Measurements from ENCODE around the gene ABITRAM.
"Not testable (repeated sequence)": the region's sequence is repeated elsewhere in the genome, so short reads cannot be mapped to it uniquely, and the experiment has no call there.

Gene ABITRAM

GRCh38 chr9:108913391-108913790 is 20.8 kb upstream of the ABITRAM start:
- Histone ChIP-seq H3K4me3 (ENCODE audit: low read depth, low read length) (no peak overlapping the region), H3K27ac (no peak overlapping the region), H3K36me3 (ENCODE audit: control insufficient read depth, insufficient read depth, low read length) (no peaks in the 10 kb centered on the region), H3K79me2 (no peaks in the 10 kb centered on the region), H2AFZ (no peak overlapping the region), H3K4me2 (ENCODE audit: low read length) (no peak overlapping the region), H3K9ac (no peak overlapping the region), H3K9me3 (ENCODE audit: control insufficient read depth, low read length) (no peaks in the 10 kb centered on the region), H3K4me1 (no peaks in the 10 kb centered on the region), H3K27me3 (ENCODE audit: control insufficient read depth, insufficient read depth, low read length) (no peaks in the 10 kb centered on the region)
- no peak for TF ChIP-seq CTCF (IDR thresholded peaks at IDR 0.05)

- Histone ChIP-seq H2AFZ (no peak overlapping the region), H3K79me2 (no peaks in the 10 kb centered on the region), H3K4me1 (no peaks in the 10 kb centered on the region), H3K9me3 (ENCODE audit: control insufficient read depth, low read length) (no peaks in the 10 kb centered on the region), H3K27ac (no peak overlapping the region), H3K9ac (no peak overlapping the region), H3K36me3 (ENCODE audit: control insufficient read depth, insufficient read depth, low read length) (no peaks in the 10 kb centered on the region), H3K4me2 (ENCODE audit: low read length) (no peak overlapping the region), H3K4me3 (ENCODE audit: low read depth, low read length) (no peak overlapping the region), H3K27me3 (ENCODE audit: control insufficient read depth, insufficient read depth, low read length) (no peaks in the 10 kb centered on the region)
- no peak for TF ChIP-seq CTCF (IDR thresholded peaks at IDR 0.05)
Observed at GRCh38 chr9:108919517-108919916, 14.7 kb upstream of the ABITRAM start.

GRCh38 chr9:108920401-108920800 is 13.8 kb upstream of the ABITRAM start:
- H3K4me3 ChIP-seq (ENCODE audit: low read depth, low read length); H3K9me3 ChIP-seq (ENCODE audit: control insufficient read depth, low read length); H3K36me3 ChIP-seq (ENCODE audit: control insufficient read depth, insufficient read depth, low read length); H3K27ac ChIP-seq; H3K27me3 ChIP-seq (ENCODE audit: control insufficient read depth, insufficient read depth, low read length); H3K79me2 ChIP-seq; H3K9ac ChIP-seq; H3K4me1 ChIP-seq; H3K4me2 ChIP-seq (ENCODE audit: low read length); H2AFZ ChIP-seq: not testable (repeated sequence)

- H3K4me2 ChIP-seq (ENCODE audit: low read length): no peak overlapping the region
- no peaks in the 10 kb centered on the region for H3K4me1 ChIP-seq
- TF ChIP-seq CTCF (IDR thresholded peaks at IDR 0.05): no peak
- H3K79me2 ChIP-seq: no peaks in the 10 kb centered on the region
- no peak overlapping the region for H2AFZ ChIP-seq
- no peak overlapping the region for H3K27ac ChIP-seq
- no peaks in the 10 kb centered on the region for H3K27me3 ChIP-seq (ENCODE audit: control insufficient read depth, insufficient read depth, low read length)
- no peaks in the 10 kb centered on the region for H3K9me3 ChIP-seq (ENCODE audit: control insufficient read depth, low read length)
- no peak overlapping the region for H3K4me3 ChIP-seq (ENCODE audit: low read depth, low read length)
- no peak overlapping the region for H3K9ac ChIP-seq
- H3K36me3 ChIP-seq (ENCODE audit: control insufficient read depth, insufficient read depth, low read length): no peaks in the 10 kb centered on the region
Observed at GRCh38 chr9:108921200-108921599, 13.0 kb upstream of the ABITRAM start.

- Histone ChIP-seq H3K9me3 (ENCODE audit: control insufficient read depth, low read length) (no peaks in the 10 kb centered on the region), H2AFZ (no peak overlapping the region), H3K27ac (no peak overlapping the region), H3K79me2 (no peaks in the 10 kb centered on the region), H3K9ac (no peak overlapping the region), H3K27me3 (ENCODE audit: control insufficient read depth, insufficient read depth, low read length) (no peaks in the 10 kb centered on the region), H3K36me3 (ENCODE audit: control insufficient read depth, insufficient read depth, low read length) (no peaks in the 10 kb centered on the region), H3K4me3 (ENCODE audit: low read depth, low read length) (no peak overlapping the region), H3K4me1 (no peaks in the 10 kb centered on the region), H3K4me2 (ENCODE audit: low read length) (no peak overlapping the region)
- TF ChIP-seq CTCF (IDR thresholded peaks at IDR 0.05): no peak
Observed at GRCh38 chr9:108924466-108924865, 9.7 kb upstream of the ABITRAM start.
